ENCODE data around the gene CYBA. TPM values are rescaled to one million over a fixed set of nuclear protein-coding genes. Genes with fewer than 3 reads are reported as not detected.

CYBA gene
- polyA plus RNA-seq, 3 donors = 92.4 to 157 (median 142) TPM

Other genes starting within 250 kb of the CYBA start
- 1 to 10 TPM; 2.1 to 5.7 (median 4.6) TPM for gene ZFPM1, start 197.8 kb downstream of the CYBA start, polyA plus RNA-seq (ENCODE audit: insufficient read length in 3 of 3)
- 10 to 100 TPM; 35.8 to 43.3 (median 40.5) TPM for gene ZC3H18, start 80.7 kb downstream of the CYBA start, polyA plus RNA-seq (ENCODE audit: insufficient read length in 3 of 3)
- not detected for gene IL17C, start 12.5 kb downstream of the CYBA start, polyA plus RNA-seq (ENCODE audit: insufficient read length in 3 of 3)
- gene MVD, start 12.0 kb upstream of the CYBA start, polyA plus RNA-seq (ENCODE audit: insufficient read length in 3 of 3) = 10 to 100 TPM; 27.9 to 43.7 (median 39.8) TPM
- gene SNAI3, start 35.5 kb upstream of the CYBA start, polyA plus RNA-seq (ENCODE audit: insufficient read length in 3 of 3) = under 1 TPM; 0.59 to 0.94 (median 0.78) TPM
- 10 to 100 TPM; 14.5 to 22.4 (median 20.1) TPM for gene RNF166, start 55.4 kb upstream of the CYBA start, polyA plus RNA-seq (ENCODE audit: insufficient read length in 3 of 3)
- gene CTU2, start 55.5 kb upstream of the CYBA start, polyA plus RNA-seq (ENCODE audit: insufficient read length in 3 of 3) = 10 to 100 TPM; 10.1 to 17.8 (median 13.3) TPM
- 10 to 100 TPM; 31.6 to 70.3 (median 48.9) TPM for gene PIEZO1, start 134.2 kb upstream of the CYBA start, polyA plus RNA-seq (ENCODE audit: insufficient read length in 3 of 3)
- gene CDT1, start 152.7 kb upstream of the CYBA start, polyA plus RNA-seq (ENCODE audit: insufficient read length in 3 of 3) = 10 to 100 TPM; 11.3 to 23.2 (median 19.1) TPM
- gene APRT, start 160.9 kb upstream of the CYBA start, polyA plus RNA-seq (ENCODE audit: insufficient read length in 3 of 3) = 100 to 1,000 TPM in 1 of 3 donors, 10 to 100 TPM in 2; 70.7 to 114 (median 97.3) TPM
- gene GALNS, start 205.9 kb upstream of the CYBA start, polyA plus RNA-seq (ENCODE audit: insufficient read length in 3 of 3) = 10 to 100 TPM; 17.6 to 27.3 (median 26.8) TPM
- gene TRAPPC2L, start 206.1 kb upstream of the CYBA start, polyA plus RNA-seq (ENCODE audit: insufficient read length in 3 of 3) = 10 to 100 TPM; 63.0 to 85.3 (median 76.6) TPM
- not detected for gene PABPN1L, start 215.6 kb upstream of the CYBA start, polyA plus RNA-seq (ENCODE audit: insufficient read length in 3 of 3)